Endothelial cell of umbilical vein (primary cell): ENCODE measurements around the gene SMARCD3. TPM values are rescaled to one million over a fixed set of nuclear protein-coding genes. Genes with fewer than 3 reads are reported as not detected.

ENCODE experiments used
- BruUV-seq: library from RNA; stranded (reverse); fragments of 400-500 nt; replicated peaks from 2 replicates; lab custom pipeline; 2021; lab: Mats Ljungman, UMichigan
- CTCF ChIA-PET: fragments of 300-600, 350-600 bp; sonication (Branson Sonifier 250); formaldehyde crosslinking; loops from one replicate; lab custom pipeline; 2021; ENCODE audit warnings: antibody characterized with exemption, inconsistent platforms; lab: Charles Lee
- POLR2A ChIA-PET: fragments of 300-600, 350-600 bp; sonication (Branson Sonifier 250); formaldehyde crosslinking; loops from one replicate; lab custom pipeline; 2021; ENCODE audit warnings: antibody characterized with exemption, inconsistent platforms; lab: Charles Lee
- DNase-seq: peaks from one replicate; pipeline ENCODE4 v3.0.0-alpha.2; 2011; ENCODE audit warnings: low read depth, low spot score
- FAIRE-seq: peaks from 2 replicates; lab custom pipeline; 2011; peaks lifted over from hg19 to GRCh38; lab: Jason Lieb, UNC
- H2AFZ ChIP-seq: 2 replicates; pipeline ENCODE4 v1.6.0; 2012; ENCODE audit warnings: low read depth, low read length, control low read depth, inconsistent platforms
- H3K27ac ChIP-seq: 2 replicates; pipeline ENCODE4 v1.5.1; 2011; ENCODE audit warnings: low read depth, mild to moderate bottlenecking, control low read depth, low read length, moderate library complexity; ENCODE audit not compliant: insufficient read depth
- H3K27me3 ChIP-seq, 2 experiments: 2 replicates each; pipeline versions ENCODE4 v1.6.0 to v1.6.1; 2011; ENCODE audit warnings: low read length in 2 of 2, mixed read lengths in 1 of 2; ENCODE audit not compliant: control insufficient read depth in 2 of 2, insufficient read depth in 2 of 2
- H3K36me3 ChIP-seq, 2 experiments: 2 replicates in 1 of 2; 3 replicates in 1 of 2; pipeline ENCODE4 v1.5.1; 2011; ENCODE audit warnings: low read length in 2 of 2, mild to moderate bottlenecking in 1 of 2, moderate library complexity in 1 of 2; ENCODE audit not compliant: control insufficient read depth in 2 of 2, insufficient read depth in 2 of 2; ENCODE audit errors: extremely low read depth in 1 of 2
- H3K4me1 ChIP-seq: 3 replicates; pipeline ENCODE4 v1.5.1; 2011; ENCODE audit warnings: mild to moderate bottlenecking, low read length; ENCODE audit not compliant: control insufficient read depth, insufficient read depth; ENCODE audit errors: extremely low read depth
- H3K4me2 ChIP-seq: 2 replicates; pipeline ENCODE4 v1.6.1; 2011; ENCODE audit warnings: low read length, control low read depth, mixed read lengths; ENCODE audit not compliant: insufficient read depth
- H3K4me3 ChIP-seq, 3 experiments: fragments of 200-600 bp in 1 of 3; sonication (generic), shearing (Covaris generic) in 1 of 3; replicated peaks in 1 of 3; 2 replicates each; pipeline ENCODE4 v1.5.1; 2011 to 2016; ENCODE audit warnings: control low read depth in 3 of 3, low read length in 3 of 3, mild to moderate bottlenecking in 2 of 3, inconsistent platforms in 1 of 3, low read depth in 1 of 3, moderate library complexity in 1 of 3; ENCODE audit not compliant: insufficient read depth in 1 of 3
- H3K79me2 ChIP-seq: 2 replicates; pipeline ENCODE4 v1.6.0; 2012; ENCODE audit warnings: low read length, inconsistent platforms; ENCODE audit not compliant: control insufficient read depth, insufficient read depth
- H3K9ac ChIP-seq: replicated peaks from 2 replicates; pipeline ENCODE3; 2011; ENCODE audit warnings: low read length, control low read depth; ENCODE audit not compliant: insufficient read depth; ENCODE audit errors: extremely low read depth
- H3K9me1 ChIP-seq: replicated peaks from 3 replicates; pipeline ENCODE4 v1.6.0; 2011; ENCODE audit warnings: mild to moderate bottlenecking, low read length; ENCODE audit not compliant: control insufficient read depth, insufficient read depth; ENCODE audit errors: extremely low read depth
- H3K9me3 ChIP-seq: replicated peaks from 2 replicates; pipeline ENCODE4 v1.5.1; 2012; ENCODE audit warnings: low read length, inconsistent platforms; ENCODE audit not compliant: control insufficient read depth, insufficient read depth
- H4K20me1 ChIP-seq: replicated peaks from 2 replicates; pipeline ENCODE3; 2011; ENCODE audit warnings: mild to moderate bottlenecking, low read length; ENCODE audit not compliant: control insufficient read depth, insufficient read depth; ENCODE audit errors: extremely low read depth
- FOS ChIP-seq: IDR thresholded peaks from 2 replicates; pipeline ENCODE4 v1.6.1; 2011; ENCODE audit warnings: mild to moderate bottlenecking, low read length, moderate library complexity, borderline replicate concordance; ENCODE audit not compliant: insufficient read depth
- GATA2 ChIP-seq: IDR thresholded peaks from 2 replicates; pipeline ENCODE4 v1.7.0; 2011; ENCODE audit warnings: low read depth, mild to moderate bottlenecking, moderate library complexity, mixed read lengths, low read length; ENCODE audit not compliant: insufficient read length, insufficient read depth
- MYC ChIP-seq: IDR thresholded peaks from one replicate; pipeline ENCODE4 v1.6.1; 2011; ENCODE audit warnings: mild to moderate bottlenecking, low read depth, low read length
- POLR2A ChIP-seq: IDR thresholded peaks from 2 replicates; pipeline ENCODE4 v1.6.1; 2012; ENCODE audit warnings: low read depth, mild to moderate bottlenecking, control low read depth, low read length
- POLR2AphosphoS5 ChIP-seq: IDR thresholded peaks from 2 replicates; pipeline ENCODE4 v1.6.1; 2012; ENCODE audit warnings: low read depth, mild to moderate bottlenecking, control low read depth, low read length, moderate library complexity; ENCODE audit not compliant: insufficient read depth
- dilution Hi-C: fragments of 300-500 bp; cut with MboI; formaldehyde crosslinking; loops from one replicate; pipeline ENCODE4 v1.15.0; 2019; ENCODE audit warnings: low sequenced_read_pairs; ENCODE audit not compliant: extremely low pct_ligation_motif_present
- intact Hi-C: fragments of 100-400 bp; cut with micrococcal nuclease; formaldehyde crosslinking; loops from one replicate; pipeline ENCODE4 v1.10.0; 2022
- polyA plus RNA-seq, 4 experiments: library from polyadenylated mRNA; depleted of rRNA in 3 of 4; stranded (reverse) in 3 of 4; unstranded in 1 of 4; fragments of >200 nt; gene quantifications; 2 replicates each; pipeline versions ENCODE4 v1.2.1 to v1.2.3, GENCODE V29; 2011 to 2012; ENCODE audit warnings: missing spikeins in 1 of 4
- total RNA-seq: library from RNA; stranded (reverse); gene quantifications from 2 replicates; pipeline ENCODE4 v1.2.3, GENCODE V29; 2021
- TF ChIP-seq, protein P1 (sequence below): IDR thresholded peaks from 2 replicates; pipeline ENCODE4 v1.6.1; 2011; ENCODE audit not compliant: insufficient read depth, insufficient read length
- TF ChIP-seq, protein P2 (sequence below), 2 donors: IDR thresholded peaks; 1 replicate in 1 of 2; 2 replicates in 1 of 2; pipeline ENCODE4 v1.5.1; 2011; ENCODE audit warnings: low read length in 2 of 2, mild to moderate bottlenecking in 2 of 2, moderate library complexity in 2 of 2, control low read depth in 1 of 2, inconsistent platforms in 1 of 2, low read depth in 1 of 2; ENCODE audit not compliant: insufficient read depth in 1 of 2; ENCODE audit errors: extremely low read depth in 1 of 2

Gene SMARCD3
- total and polyA plus RNA-seq, 2 donors (not counting 3 experiments of a cell fraction or from before 2014, with no cell fraction given): 6.1 to 8.5 TPM

DNA sequence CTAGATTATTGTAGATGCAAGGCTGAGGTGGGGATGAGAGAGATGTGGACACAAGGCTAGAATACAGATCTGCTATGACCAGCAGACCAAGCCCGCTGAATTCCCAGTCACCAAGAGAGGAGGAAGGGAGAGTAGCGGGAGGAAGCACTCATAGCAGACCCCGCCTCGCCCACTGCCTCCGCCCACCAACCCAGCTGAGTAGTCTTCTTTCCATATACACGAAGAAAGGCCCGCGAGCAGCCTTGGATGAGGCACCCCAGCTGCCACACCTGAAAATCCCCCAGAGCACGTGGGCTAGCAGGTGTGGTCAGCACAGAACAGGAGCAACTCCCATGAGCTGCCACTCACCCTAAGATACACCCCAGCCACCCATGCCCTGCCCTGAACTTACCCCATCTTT is 30.3 kb downstream of the SMARCD3 start:
- H3K79me2 ChIP-seq: no peaks in the 10 kb centered on the region
- no peak overlapping the region for H3K4me3 ChIP-seq
- FAIRE-seq (no peak), DNase-seq (no peak)
- no peak for TF ChIP-seq FOS
- TF ChIP-seq, protein P1, sequence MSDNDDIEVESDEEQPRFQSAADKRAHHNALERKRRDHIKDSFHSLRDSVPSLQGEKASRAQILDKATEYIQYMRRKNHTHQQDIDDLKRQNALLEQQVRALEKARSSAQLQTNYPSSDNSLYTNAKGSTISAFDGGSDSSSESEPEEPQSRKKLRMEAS: no peak
- TF ChIP-seq GATA2: no peak
- no peak for TF ChIP-seq MYC
- TF ChIP-seq POLR2A: no peak
- TF ChIP-seq POLR2AphosphoS5: no peak
- TF ChIP-seq, protein P2, sequence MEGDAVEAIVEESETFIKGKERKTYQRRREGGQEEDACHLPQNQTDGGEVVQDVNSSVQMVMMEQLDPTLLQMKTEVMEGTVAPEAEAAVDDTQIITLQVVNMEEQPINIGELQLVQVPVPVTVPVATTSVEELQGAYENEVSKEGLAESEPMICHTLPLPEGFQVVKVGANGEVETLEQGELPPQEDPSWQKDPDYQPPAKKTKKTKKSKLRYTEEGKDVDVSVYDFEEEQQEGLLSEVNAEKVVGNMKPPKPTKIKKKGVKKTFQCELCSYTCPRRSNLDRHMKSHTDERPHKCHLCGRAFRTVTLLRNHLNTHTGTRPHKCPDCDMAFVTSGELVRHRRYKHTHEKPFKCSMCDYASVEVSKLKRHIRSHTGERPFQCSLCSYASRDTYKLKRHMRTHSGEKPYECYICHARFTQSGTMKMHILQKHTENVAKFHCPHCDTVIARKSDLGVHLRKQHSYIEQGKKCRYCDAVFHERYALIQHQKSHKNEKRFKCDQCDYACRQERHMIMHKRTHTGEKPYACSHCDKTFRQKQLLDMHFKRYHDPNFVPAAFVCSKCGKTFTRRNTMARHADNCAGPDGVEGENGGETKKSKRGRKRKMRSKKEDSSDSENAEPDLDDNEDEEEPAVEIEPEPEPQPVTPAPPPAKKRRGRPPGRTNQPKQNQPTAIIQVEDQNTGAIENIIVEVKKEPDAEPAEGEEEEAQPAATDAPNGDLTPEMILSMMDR (IDR thresholded peaks at IDR 0.05; ENCODE audit: extremely low read depth in 1 of 2, insufficient read depth in 1 of 2, low read depth in 1 of 2, low read length in 2 of 2): no peak
- H3K4me2 ChIP-seq: no peak overlapping the region
- H2AFZ ChIP-seq: no peak overlapping the region
- intact Hi-C loops: no loop called here
- no peak overlapping the region for H3K9ac ChIP-seq
- H3K36me3 ChIP-seq: peaks cover 13 to 51% of the 10 kb centered on the region in 2 experiments
- no peaks in the 10 kb centered on the region for H3K9me1 ChIP-seq
- H3K27ac ChIP-seq: no peak overlapping the region
- CTCF ChIA-PET: interaction anchor here (1.2 to 1.3 kb wide), 2 partner anchors 9 to 26 kb away, joined by 3 to 4 read pairs; partner anchors contain the start of gene ABCF2
- POLR2A ChIA-PET: no interaction called here
- no peaks in the 10 kb centered on the region for H3K9me3 ChIP-seq
- H3K27me3 ChIP-seq: no peaks in the 10 kb centered on the region
- no TSS peak for BruUV-seq
- H3K4me1 ChIP-seq: no peaks in the 10 kb centered on the region
- dilution Hi-C loops: no loop called here
- no peaks in the 10 kb centered on the region for H4K20me1 ChIP-seq
